ENCODE data around the gene CTBP1. TPM values are rescaled to one million over a fixed set of nuclear protein-coding genes. Genes with fewer than 3 reads are reported as not detected.

The CTBP1 gene
- total and polyA plus RNA-seq, 2 experiments from 2014 or later, result 74.0 to 192 TPM

DNA sequence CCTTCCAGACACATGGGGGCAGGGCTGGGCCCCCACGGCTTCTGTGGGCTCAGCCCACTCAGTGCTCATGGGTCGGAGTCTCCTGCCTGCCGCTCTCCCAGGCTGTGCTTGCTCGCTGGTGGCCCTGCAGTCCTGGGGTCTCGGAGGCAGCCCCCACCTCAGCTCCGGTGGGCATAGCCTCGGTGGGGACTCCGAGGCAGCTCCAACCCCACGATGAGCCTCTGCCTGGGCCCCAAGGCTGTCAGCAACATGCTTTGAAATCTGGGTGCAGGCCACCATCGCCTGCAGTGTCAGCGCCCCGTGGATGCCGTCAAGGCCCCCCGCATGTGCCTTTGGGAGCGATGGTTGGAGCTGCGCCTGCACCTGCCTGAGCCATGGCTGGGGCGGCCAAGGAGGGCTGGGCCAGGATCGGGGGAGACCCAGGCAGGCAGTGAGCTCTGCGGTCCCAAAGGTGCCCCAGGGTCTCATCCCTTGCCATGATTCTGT is 46.4 kb downstream of the CTBP1 start (continued):
- TF ChIP-seq, protein P1, sequence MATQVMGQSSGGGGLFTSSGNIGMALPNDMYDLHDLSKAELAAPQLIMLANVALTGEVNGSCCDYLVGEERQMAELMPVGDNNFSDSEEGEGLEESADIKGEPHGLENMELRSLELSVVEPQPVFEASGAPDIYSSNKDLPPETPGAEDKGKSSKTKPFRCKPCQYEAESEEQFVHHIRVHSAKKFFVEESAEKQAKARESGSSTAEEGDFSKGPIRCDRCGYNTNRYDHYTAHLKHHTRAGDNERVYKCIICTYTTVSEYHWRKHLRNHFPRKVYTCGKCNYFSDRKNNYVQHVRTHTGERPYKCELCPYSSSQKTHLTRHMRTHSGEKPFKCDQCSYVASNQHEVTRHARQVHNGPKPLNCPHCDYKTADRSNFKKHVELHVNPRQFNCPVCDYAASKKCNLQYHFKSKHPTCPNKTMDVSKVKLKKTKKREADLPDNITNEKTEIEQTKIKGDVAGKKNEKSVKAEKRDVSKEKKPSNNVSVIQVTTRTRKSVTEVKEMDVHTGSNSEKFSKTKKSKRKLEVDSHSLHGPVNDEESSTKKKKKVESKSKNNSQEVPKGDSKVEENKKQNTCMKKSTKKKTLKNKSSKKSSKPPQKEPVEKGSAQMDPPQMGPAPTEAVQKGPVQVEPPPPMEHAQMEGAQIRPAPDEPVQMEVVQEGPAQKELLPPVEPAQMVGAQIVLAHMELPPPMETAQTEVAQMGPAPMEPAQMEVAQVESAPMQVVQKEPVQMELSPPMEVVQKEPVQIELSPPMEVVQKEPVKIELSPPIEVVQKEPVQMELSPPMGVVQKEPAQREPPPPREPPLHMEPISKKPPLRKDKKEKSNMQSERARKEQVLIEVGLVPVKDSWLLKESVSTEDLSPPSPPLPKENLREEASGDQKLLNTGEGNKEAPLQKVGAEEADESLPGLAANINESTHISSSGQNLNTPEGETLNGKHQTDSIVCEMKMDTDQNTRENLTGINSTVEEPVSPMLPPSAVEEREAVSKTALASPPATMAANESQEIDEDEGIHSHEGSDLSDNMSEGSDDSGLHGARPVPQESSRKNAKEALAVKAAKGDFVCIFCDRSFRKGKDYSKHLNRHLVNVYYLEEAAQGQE (IDR thresholded peaks at IDR 0.05; ENCODE audit: unreplicated experiment), result no peak

- Mint-ChIP-seq H3K27me3 (ENCODE audit: insufficient read depth, low read depth, poor library complexity) (peaks cover 6% of the 10 kb centered on the region), H3K4me1 (no peaks in the 10 kb centered on the region), H3K36me3 (ENCODE audit: low read depth) (no peaks in the 10 kb centered on the region), H3K9me3 (no peaks in the 10 kb centered on the region), H3K27ac (no peak overlapping the region; the same call in 1 of the 2 replicates), H3K4me3 (no peak overlapping the region)
- no peaks in the 10 kb centered on the region for H3F3A ChIP-seq (replicated peaks; ENCODE audit: low read depth)
- no peaks in the 10 kb centered on the region for H3K79me2 ChIP-seq (replicated peaks; ENCODE audit: insufficient read depth)
- no peak for ATAC-seq
- no peak for TF ChIP-seq STAT1 (IDR thresholded peaks at IDR 0.05; ENCODE audit: unreplicated experiment)
- no peak for TF ChIP-seq JUNB (IDR thresholded peaks at IDR 0.05; ENCODE audit: unreplicated experiment)
- H4K20me1 ChIP-seq (replicated peaks; ENCODE audit: insufficient read depth), result no peaks in the 10 kb centered on the region
- no peak overlapping the region for H3K27ac ChIP-seq (ENCODE audit: low read depth)
- no peak overlapping the region for H3K4me3 ChIP-seq
- H3K9me2 ChIP-seq (ENCODE audit: insufficient read depth), result no peaks in the 10 kb centered on the region
- no peak overlapping the region for H2AFZ ChIP-seq
- no peaks in the 10 kb centered on the region for H3K36me3 ChIP-seq (ENCODE audit: insufficient read depth)
- H3K4me2 ChIP-seq, result no peak overlapping the region
- H3K27me3 ChIP-seq (ENCODE audit: insufficient read depth), result no peaks in the 10 kb centered on the region
- H3K4me1 ChIP-seq (ENCODE audit: insufficient read depth), result no peaks in the 10 kb centered on the region
- DNase-seq (ENCODE audit: low spot score), result no peak
Observed at GRCh38 chr4:1201851-1202525, 46.9 kb downstream of the CTBP1 start.

- Histone ChIP-seq H3K4me3 (no peak overlapping the region), H3K9me2 (ENCODE audit: insufficient read depth) (no peaks in the 10 kb centered on the region), H2AFZ (no peak overlapping the region), H3K4me2 (no peak overlapping the region), H3K36me3 (ENCODE audit: insufficient read depth) (no peaks in the 10 kb centered on the region), H3K27ac (ENCODE audit: low read depth) (no peak overlapping the region), H3K4me1 (ENCODE audit: insufficient read depth) (no peaks in the 10 kb centered on the region), H4K20me1 (replicated peaks; ENCODE audit: insufficient read depth) (no peaks in the 10 kb centered on the region), H3K27me3 (ENCODE audit: insufficient read depth) (no peaks in the 10 kb centered on the region), H3K79me2 (replicated peaks; ENCODE audit: insufficient read depth) (no peaks in the 10 kb centered on the region), H3F3A (replicated peaks; ENCODE audit: low read depth) (no peaks in the 10 kb centered on the region)
- H3K4me1 Mint-ChIP-seq, result no peaks in the 10 kb centered on the region
- DNase-seq (ENCODE audit: low spot score) (no peak), ATAC-seq (peak; percentile 15; the same call in 1 of the 3 replicates)
- H3K27ac Mint-ChIP-seq, result no peak overlapping the region
- H3K4me3 Mint-ChIP-seq, result no peak overlapping the region
- peaks cover 10% of the 10 kb centered on the region for H3K27me3 Mint-ChIP-seq (ENCODE audit: insufficient read depth, low read depth, poor library complexity)
- H3K36me3 Mint-ChIP-seq (ENCODE audit: low read depth), result no peaks in the 10 kb centered on the region
- H3K9me3 Mint-ChIP-seq, result no peaks in the 10 kb centered on the region
- TF ChIP-seq EZH2 (IDR thresholded peaks at IDR 0.05; ENCODE audit: low read depth, unreplicated experiment) (no peak), ETS1 (IDR thresholded peaks at IDR 0.05) (no peak), JUNB (IDR thresholded peaks at IDR 0.05; ENCODE audit: unreplicated experiment) (no peak)
- TF ChIP-seq, protein P2, sequence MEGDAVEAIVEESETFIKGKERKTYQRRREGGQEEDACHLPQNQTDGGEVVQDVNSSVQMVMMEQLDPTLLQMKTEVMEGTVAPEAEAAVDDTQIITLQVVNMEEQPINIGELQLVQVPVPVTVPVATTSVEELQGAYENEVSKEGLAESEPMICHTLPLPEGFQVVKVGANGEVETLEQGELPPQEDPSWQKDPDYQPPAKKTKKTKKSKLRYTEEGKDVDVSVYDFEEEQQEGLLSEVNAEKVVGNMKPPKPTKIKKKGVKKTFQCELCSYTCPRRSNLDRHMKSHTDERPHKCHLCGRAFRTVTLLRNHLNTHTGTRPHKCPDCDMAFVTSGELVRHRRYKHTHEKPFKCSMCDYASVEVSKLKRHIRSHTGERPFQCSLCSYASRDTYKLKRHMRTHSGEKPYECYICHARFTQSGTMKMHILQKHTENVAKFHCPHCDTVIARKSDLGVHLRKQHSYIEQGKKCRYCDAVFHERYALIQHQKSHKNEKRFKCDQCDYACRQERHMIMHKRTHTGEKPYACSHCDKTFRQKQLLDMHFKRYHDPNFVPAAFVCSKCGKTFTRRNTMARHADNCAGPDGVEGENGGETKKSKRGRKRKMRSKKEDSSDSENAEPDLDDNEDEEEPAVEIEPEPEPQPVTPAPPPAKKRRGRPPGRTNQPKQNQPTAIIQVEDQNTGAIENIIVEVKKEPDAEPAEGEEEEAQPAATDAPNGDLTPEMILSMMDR (conservative IDR thresholded peaks at IDR 0.05; ENCODE audit: low read depth in 2 of 2), result no peak
Observed at GRCh38 chr4:1200425-1201035, 48.4 kb downstream of the CTBP1 start.

Measured in GM23338 (cell line).